SK-N-MC (cell line): ENCODE data around the gene GPR84.
A peak's percentile ranks its signal among the peaks of the same experiment; 100 is the strongest.
"Not testable (repeated sequence)": the region's sequence is repeated elsewhere in the genome, so short reads cannot be mapped to it uniquely, and the experiment has no call there.

Experiments
- DNase-seq: peaks from one replicate; pipeline ENCODE4 v3.0.0-alpha.2; 2011; ENCODE audit warnings: low read depth, low spot score
- H3K27ac ChIP-seq: fragments of 200-600 bp; sonication (generic); 2 replicates; pipeline ENCODE4 v1.5.1; 2016; ENCODE audit warnings: mixed run types
- H3K36me3 ChIP-seq: fragments of 200-600 bp; sonication (generic); 2 replicates; pipeline ENCODE4 v1.6.1; 2017; ENCODE audit warnings: antibody characterized with exemption, low read length, mixed read lengths; ENCODE audit not compliant: insufficient read depth
- H3K4me3 ChIP-seq: fragments of 200-600 bp; sonication (generic); 2 replicates; pipeline ENCODE4 v1.5.1; 2016
- H3K9ac ChIP-seq: fragments of 200-600 bp; sonication (generic); 2 replicates; pipeline ENCODE4 v1.8.0; 2017; ENCODE audit warnings: mixed run types, mixed read lengths; ENCODE audit not compliant: insufficient read length
- H3K9me3 ChIP-seq: fragments of 200-600 bp; sonication (generic); 2 replicates; pipeline ENCODE4 v1.6.1; 2017; ENCODE audit warnings: low read depth, mild to moderate bottlenecking, antibody characterized with exemption, low read length, moderate library complexity, mixed read lengths
- EZH2 ChIP-seq: fragments of 200-600 bp; sonication (generic); IDR thresholded peaks from one replicate; pipeline ENCODE4 v1.6.1; 2017; ENCODE audit warnings: antibody characterized with exemption
- FOXP2 ChIP-seq: optimal IDR thresholded peaks from 2 replicates; pipeline ENCODE3; 2011; ENCODE audit warnings: mild to moderate bottlenecking, moderate library complexity; ENCODE audit not compliant: insufficient read depth; ENCODE audit errors: extremely low read length, control extremely low read depth
- POLR2AphosphoS5 ChIP-seq: IDR thresholded peaks from 2 replicates; pipeline ENCODE4 v1.6.1; 2012; ENCODE audit warnings: mild to moderate bottlenecking, low read depth, low read length, borderline replicate concordance

The GPR84 gene

GRCh38 chr12:54357506-54358190, 6.6 kb downstream of the GPR84 start:
- H3K4me3 ChIP-seq = peak overlapping the region; percentile 94
- TF ChIP-seq POLR2AphosphoS5 = no peak
- peak overlapping the region; percentile 24 for H3K9ac ChIP-seq
- H3K27ac ChIP-seq = peak overlapping the region; percentile 95
- DNase-seq = no peak
- no peaks in the 10 kb centered on the region for H3K36me3 ChIP-seq
- H3K9me3 ChIP-seq = no peaks in the 10 kb centered on the region

GRCh38 chr12:54356951-54357356, 7.3 kb downstream of the GPR84 start:
- Histone ChIP-seq H3K9me3 (no peaks in the 10 kb centered on the region), H3K36me3 (no peaks in the 10 kb centered on the region), H3K27ac (peak overlapping the region; percentile 95), H3K4me3 (peak overlapping the region; percentile 94), H3K9ac (peak overlapping the region; percentile 24)
- TF ChIP-seq FOXP2 (no peak), POLR2AphosphoS5 (peak; percentile 8; the same call in 1 of the 2 replicates)
- no peak for DNase-seq

GRCh38 chr12:54356228-54356627, 8.1 kb downstream of the GPR84 start:
- H3K4me3 ChIP-seq = 0 out of 2 replicates have a peak overlapping the region, but pooled peaks have one; percentile 42
- H3K9ac ChIP-seq = peak overlapping the region; percentile 35
- peak overlapping the region; percentile 95 for H3K27ac ChIP-seq
- TF ChIP-seq FOXP2 = no peak
- no peak for TF ChIP-seq EZH2
- no peak for TF ChIP-seq POLR2AphosphoS5
- 0 out of 2 replicates have a peak, but pooled peaks cover 4% of the 10 kb centered on the region for H3K36me3 ChIP-seq
- DNase-seq = no peak
- no peaks in the 10 kb centered on the region for H3K9me3 ChIP-seq

GRCh38 chr12:54355104-54355815, 9.0 kb downstream of the GPR84 start:
- peak overlapping the region; percentile 51 for H3K9ac ChIP-seq
- peak overlapping the region; percentile 95 for H3K27ac ChIP-seq
- H3K4me3 ChIP-seq = no peak overlapping the region
- H3K36me3 ChIP-seq = peaks cover 13% of the 10 kb centered on the region; the same call in 1 of the 2 replicates
- TF ChIP-seq EZH2 = no peak
- H3K9me3 ChIP-seq = no peaks in the 10 kb centered on the region
- DNase-seq = no peak

DNA sequence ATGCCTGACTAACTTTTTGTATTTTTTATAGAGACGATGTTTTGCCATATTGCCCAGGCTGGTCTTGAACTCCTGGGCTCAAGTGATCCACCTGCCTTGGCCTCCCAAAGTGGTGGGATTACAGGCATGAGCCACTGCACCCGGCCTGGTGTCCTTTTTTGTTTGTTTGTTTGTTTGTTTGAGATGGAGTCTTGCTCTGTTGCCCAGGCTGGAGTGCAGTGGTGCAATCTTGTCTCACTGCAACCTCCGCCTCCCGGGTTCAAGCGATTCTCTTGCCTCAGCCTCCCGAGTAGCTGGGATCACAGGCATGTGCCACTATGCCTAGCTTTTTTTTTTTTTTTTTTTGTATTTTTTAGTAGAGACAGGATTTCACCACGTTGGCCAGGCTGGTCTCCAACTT, 10.0 kb downstream of the GPR84 start:
- not testable (repeated sequence) for H3K9ac ChIP-seq, DNase-seq, H3K4me3 ChIP-seq, H3K9me3 ChIP-seq
- Histone ChIP-seq H3K36me3 (peaks cover 23% of the 10 kb centered on the region), H3K27ac (peak overlapping the region; percentile 99)

GRCh38 chr12:54352891-54353874, 11.1 kb downstream of the GPR84 start:
- Histone ChIP-seq H3K27ac (peak overlapping the region; percentile 99), H3K4me3 (peak overlapping the region; percentile 72), H3K36me3 (peaks cover 28% of the 10 kb centered on the region), H3K9ac (peak overlapping the region; percentile 64), H3K9me3 (no peaks in the 10 kb centered on the region)
- TF ChIP-seq EZH2 (no peak), POLR2AphosphoS5 (peak; percentile 63), FOXP2 (peak; percentile 7)
- peak; percentile 42 for DNase-seq

- TF ChIP-seq POLR2AphosphoS5 = no peak; the same call in 1 of the 2 replicates
- TF ChIP-seq EZH2 = no peak
- no peak for TF ChIP-seq FOXP2
- H3K9me3 ChIP-seq = no peaks in the 10 kb centered on the region
- peaks cover 38% of the 10 kb centered on the region for H3K36me3 ChIP-seq
- DNase-seq = no peak
- peak overlapping the region; percentile 99 for H3K27ac ChIP-seq
- H3K9ac ChIP-seq = peak overlapping the region; percentile 64
- peak overlapping the region; percentile 72 for H3K4me3 ChIP-seq
Observed at GRCh38 chr12:54352022-54352531, 12.2 kb downstream of the GPR84 start.

DNA sequence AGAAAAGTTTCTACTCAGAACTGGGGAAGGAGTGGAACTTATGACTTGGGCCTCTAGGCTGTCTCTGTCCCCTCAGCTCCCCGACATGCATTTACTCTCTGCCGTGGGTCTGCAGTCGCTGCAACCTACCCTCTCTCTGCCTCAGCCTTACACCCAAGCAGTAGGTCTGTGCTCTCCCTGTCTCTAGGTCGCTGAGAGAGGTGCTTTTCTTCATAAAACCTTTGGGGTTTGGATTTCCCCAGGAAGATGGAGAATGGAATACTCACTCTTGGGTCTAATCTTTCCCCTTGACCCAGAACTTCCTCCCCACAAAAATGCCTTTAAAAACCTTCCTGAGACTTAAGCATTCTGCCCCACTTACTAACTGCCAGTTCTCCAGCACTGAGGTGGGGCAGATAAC, 12.9 kb downstream of the GPR84 start:
- peak overlapping the region; percentile 99 for H3K27ac ChIP-seq
- H3K9me3 ChIP-seq = no peaks in the 10 kb centered on the region
- H3K9ac ChIP-seq = no peak overlapping the region
- H3K36me3 ChIP-seq = peaks cover 41% of the 10 kb centered on the region
- no peak overlapping the region; the same call in 1 of the 2 replicates for H3K4me3 ChIP-seq
- TF ChIP-seq EZH2 (no peak), POLR2AphosphoS5 (no peak), FOXP2 (no peak)
- no peak for DNase-seq
